Ishikawa (cell line): ENCODE results near the gene EPM2A.

Source experiments
- MAX ChIP-seq: IDR thresholded peaks from 2 replicates; pipeline ENCODE4 v1.6.1; 2012
- TAF1 ChIP-seq: IDR thresholded peaks from 2 replicates; pipeline ENCODE4 v1.6.1; 2012; ENCODE audit warnings: low read depth, mild to moderate bottlenecking
- TCF12 ChIP-seq: IDR thresholded peaks from 2 replicates; pipeline ENCODE4 v1.6.1; 2012; ENCODE audit warnings: low read depth

DNA sequence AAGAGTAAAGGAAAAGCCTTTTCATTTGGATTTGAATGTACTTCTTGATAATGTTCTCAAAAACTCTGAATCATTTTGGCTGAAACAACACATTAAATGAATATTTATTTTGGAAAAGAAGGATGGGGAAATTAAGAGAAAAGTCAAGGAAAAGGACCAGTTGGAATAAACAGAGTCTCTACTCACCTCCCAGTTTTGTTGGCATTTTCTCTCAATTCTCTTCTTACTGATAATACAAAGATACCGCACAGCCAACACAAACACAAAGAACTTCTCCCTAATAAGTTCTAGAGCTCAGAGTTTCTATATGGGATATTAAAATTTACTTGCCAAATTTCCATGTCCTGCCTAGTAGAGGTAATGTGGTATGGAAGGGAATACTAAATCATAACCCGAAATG, 13.1 kb downstream of the EPM2A start:
- no peak for TF ChIP-seq TCF12
- no peak for TF ChIP-seq MAX
- no peak for TF ChIP-seq TAF1
